IPS-18a (cell line): ENCODE results near the gene FAIM.

Source experiments
- H3K27ac ChIP-seq: one replicate; pipeline ENCODE4 v1.5.1; 2013; ENCODE audit warnings: low read length
- H3K27me3 ChIP-seq: one replicate; pipeline ENCODE4 v1.6.1; 2013; ENCODE audit warnings: mild to moderate bottlenecking, low read length; ENCODE audit not compliant: control insufficient read depth, insufficient read depth
- H3K36me3 ChIP-seq: one replicate; pipeline ENCODE4 v1.6.1; 2013; ENCODE audit warnings: low read depth, low read length; ENCODE audit not compliant: control insufficient read depth
- H3K4me1 ChIP-seq: one replicate; pipeline ENCODE4 v1.6.1; 2013; ENCODE audit warnings: low read depth, low read length; ENCODE audit not compliant: control insufficient read depth
- H3K4me3 ChIP-seq: one replicate; pipeline ENCODE4 v1.5.1; 2013; ENCODE audit warnings: low read length
- H3K9ac ChIP-seq: one replicate; pipeline ENCODE4 v1.6.1; 2013; ENCODE audit warnings: mild to moderate bottlenecking, low read length, moderate library complexity
- H3K9me3 ChIP-seq: one replicate; pipeline ENCODE4 v1.6.1; 2013; ENCODE audit warnings: low read depth, low read length; ENCODE audit not compliant: control insufficient read depth

Gene FAIM

GRCh38 chr3:138682648-138683047, 74.1 kb downstream of the FAIM start:
- H3K9ac ChIP-seq: no peak overlapping the region
- no peak overlapping the region for H3K4me3 ChIP-seq
- peaks cover 11% of the 10 kb centered on the region for H3K36me3 ChIP-seq
- H3K9me3 ChIP-seq: no peaks in the 10 kb centered on the region
- no peaks in the 10 kb centered on the region for H3K27me3 ChIP-seq
- H3K4me1 ChIP-seq: no peaks in the 10 kb centered on the region
- H3K27ac ChIP-seq: no peak overlapping the region
